NCI-H2196 (cell line): ENCODE results near the gene LOXHD1.

Experiments
- DNase-seq: peaks from one replicate; lab custom pipeline; 2025; ENCODE audit not compliant: unreplicated experiment; lab: John Stamatoyannopoulos, UW

LOXHD1 gene

GRCh38 chr18:46481048-46481846 is 175.8 kb downstream of the LOXHD1 start:
- DNase-seq = peak; percentile 37

GRCh38 chr18:46480226-46480625 is 176.8 kb downstream of the LOXHD1 start:
- no peak for DNase-seq

- DNase-seq = peak; percentile 49
Observed at GRCh38 chr18:46478796-46479195, 178.2 kb downstream of the LOXHD1 start.

- DNase-seq = peak; percentile 38
Observed at GRCh38 chr18:46477425-46478011, 179.5 kb downstream of the LOXHD1 start.

- no peak for DNase-seq
Observed at GRCh38 chr18:46475390-46475752, 181.6 kb downstream of the LOXHD1 start.

GRCh38 chr18:46474487-46475389 is 182.3 kb downstream of the LOXHD1 start:
- DNase-seq = peak; percentile 70

- DNase-seq = no peak
Observed at GRCh38 chr18:46471809-46472498, 185.1 kb downstream of the LOXHD1 start.

- DNase-seq = no peak
Observed at GRCh38 chr18:46470714-46471113, 186.3 kb downstream of the LOXHD1 start.

GRCh38 chr18:46469186-46469915 is 187.7 kb downstream of the LOXHD1 start:
- DNase-seq = peak; percentile 73

GRCh38 chr18:46468426-46469180 is 188.4 kb downstream of the LOXHD1 start:
- no peak for DNase-seq

- DNase-seq = no peak
Observed at GRCh38 chr18:46466234-46467160, 190.5 kb downstream of the LOXHD1 start.

GRCh38 chr18:46464926-46465655 is 191.9 kb downstream of the LOXHD1 start:
- no peak for DNase-seq

- no peak for DNase-seq
Observed at GRCh38 chr18:46462523-46462922, 194.5 kb downstream of the LOXHD1 start.

- DNase-seq = no peak
Observed at GRCh38 chr18:46461993-46462392, 195.0 kb downstream of the LOXHD1 start.

- DNase-seq = no peak
Observed at GRCh38 chr18:46460754-46461153, 196.3 kb downstream of the LOXHD1 start.

- DNase-seq = no peak
Observed at GRCh38 chr18:46459789-46460455, 197.1 kb downstream of the LOXHD1 start.

- no peak for DNase-seq
Observed at GRCh38 chr18:46458472-46458871, 198.5 kb downstream of the LOXHD1 start.
